ENCODE data around the gene CD247. TPM values are rescaled to one million over a fixed set of nuclear protein-coding genes. Genes with fewer than 3 reads are reported as not detected.

Gene CD247
- total RNA-seq, 4 donors from 2014 or later, result 1.3 to 3.1 (median 1.4) TPM

GRCh38 chr1:167496797-167497619 is 21.3 kb downstream of the CD247 start:
- Histone ChIP-seq H3K4me3 (replicated peaks in 1 of 3) (no peak overlapping the region), H3K4me1 (peaks cover 5% of the 10 kb centered on the region in 2 donors), H3K36me3 (no peaks in the 10 kb centered on the region), H3K27me3 (no peaks in the 10 kb centered on the region), H3K27ac (no peak overlapping the region), H3K9me3 (no peaks in the 10 kb centered on the region)
- 88 to 90% methylated on average over 11 of the region's 11 CpGs for WGBS, 2 donors
- no peak for TF ChIP-seq POLR2A (IDR thresholded peaks at IDR 0.05)
- no peak for DNase-seq
- intact Hi-C loops (cut with DNase I), result no loop called here

DNA sequence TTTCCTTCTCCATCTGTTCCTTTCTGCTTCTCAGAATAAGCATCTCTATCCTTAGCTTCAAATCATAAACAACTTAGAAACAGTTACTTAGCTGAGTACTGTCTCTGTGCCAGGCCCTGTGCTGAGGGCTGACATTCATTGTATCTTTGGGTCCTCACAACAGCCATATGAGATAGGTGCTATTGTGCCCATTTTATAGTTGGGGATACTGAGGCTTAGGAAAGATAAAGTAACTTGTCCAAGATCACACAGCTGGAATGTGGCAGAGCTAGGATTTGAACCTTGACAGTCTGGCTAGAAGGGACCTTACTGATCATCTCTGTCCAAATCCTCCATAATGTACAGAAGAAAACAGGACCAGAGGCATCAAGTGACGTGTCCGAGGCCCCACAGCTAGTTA is 25.0 kb downstream of the CD247 start:
- Histone ChIP-seq H3K36me3 (no peaks in the 10 kb centered on the region), H3K27me3 (no peaks in the 10 kb centered on the region), H3K4me3 (replicated peaks in 1 of 3) (no peak overlapping the region), H3K9me3 (no peaks in the 10 kb centered on the region), H3K27ac (no peak overlapping the region), H3K4me1 (peaks cover 5% of the 10 kb centered on the region in 2 donors)
- 94 to 95% methylated on average over 2 of the region's 2 CpGs for WGBS, 2 donors
- intact Hi-C loops (cut with DNase I), result no loop called here
- no peak for DNase-seq
- TF ChIP-seq POLR2A (IDR thresholded peaks at IDR 0.05), result no peak
- TF ChIP-seq, protein P1, sequence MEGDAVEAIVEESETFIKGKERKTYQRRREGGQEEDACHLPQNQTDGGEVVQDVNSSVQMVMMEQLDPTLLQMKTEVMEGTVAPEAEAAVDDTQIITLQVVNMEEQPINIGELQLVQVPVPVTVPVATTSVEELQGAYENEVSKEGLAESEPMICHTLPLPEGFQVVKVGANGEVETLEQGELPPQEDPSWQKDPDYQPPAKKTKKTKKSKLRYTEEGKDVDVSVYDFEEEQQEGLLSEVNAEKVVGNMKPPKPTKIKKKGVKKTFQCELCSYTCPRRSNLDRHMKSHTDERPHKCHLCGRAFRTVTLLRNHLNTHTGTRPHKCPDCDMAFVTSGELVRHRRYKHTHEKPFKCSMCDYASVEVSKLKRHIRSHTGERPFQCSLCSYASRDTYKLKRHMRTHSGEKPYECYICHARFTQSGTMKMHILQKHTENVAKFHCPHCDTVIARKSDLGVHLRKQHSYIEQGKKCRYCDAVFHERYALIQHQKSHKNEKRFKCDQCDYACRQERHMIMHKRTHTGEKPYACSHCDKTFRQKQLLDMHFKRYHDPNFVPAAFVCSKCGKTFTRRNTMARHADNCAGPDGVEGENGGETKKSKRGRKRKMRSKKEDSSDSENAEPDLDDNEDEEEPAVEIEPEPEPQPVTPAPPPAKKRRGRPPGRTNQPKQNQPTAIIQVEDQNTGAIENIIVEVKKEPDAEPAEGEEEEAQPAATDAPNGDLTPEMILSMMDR (IDR thresholded peaks at IDR 0.05), result no peak

GRCh38 chr1:167492481-167492910 is 25.8 kb downstream of the CD247 start:
- Histone ChIP-seq H3K9me3 (no peaks in the 10 kb centered on the region), H3K27ac (no peak overlapping the region), H3K36me3 (no peaks in the 10 kb centered on the region), H3K4me1 (peaks cover 5% of the 10 kb centered on the region in 2 donors), H3K27me3 (no peaks in the 10 kb centered on the region), H3K4me3 (replicated peaks in 1 of 3) (no peak overlapping the region)
- intact Hi-C loops (cut with DNase I), result no loop called here
- TF ChIP-seq, protein P1 (IDR thresholded peaks at IDR 0.05), result no peak
- TF ChIP-seq POLR2A (IDR thresholded peaks at IDR 0.05), result no peak
- no peak for DNase-seq
- 21 to 34% methylated on average over 5 of the region's 5 CpGs for WGBS, 2 donors

- H3K9me3 ChIP-seq, result no peaks in the 10 kb centered on the region
- peak; percentile 34 to 59 for DNase-seq
Measured at GRCh38 chr1:167491586-167492461, 26.5 kb downstream of the CD247 start.

GRCh38 chr1:167490765-167491164 is 27.6 kb downstream of the CD247 start:
- no peaks in the 10 kb centered on the region for H3K36me3 ChIP-seq
- intact Hi-C loops (cut with DNase I), result no loop called here
- no peak for TF ChIP-seq POLR2A (IDR thresholded peaks at IDR 0.05)
- TF ChIP-seq, protein P1 (IDR thresholded peaks at IDR 0.05), result no peak
- no peak for DNase-seq
- H3K9me3 ChIP-seq, result no peaks in the 10 kb centered on the region
- WGBS, 2 donors, result 87% methylated on average over 5 of the region's 5 CpGs
- H3K4me3 ChIP-seq (replicated peaks in 1 of 3), result no peak overlapping the region
- peaks cover 5% of the 10 kb centered on the region in 2 donors for H3K4me1 ChIP-seq
- H3K27ac ChIP-seq, result no peak overlapping the region
- H3K27me3 ChIP-seq, result no peaks in the 10 kb centered on the region

More at GRCh38 chr1:167491586-167492461, 26.5 kb downstream of the CD247 start:
- 36 to 40% methylated on average over 12 of the region's 12 CpGs for WGBS, 2 donors
- Histone ChIP-seq H3K27me3 (no peaks in the 10 kb centered on the region), H3K36me3 (no peaks in the 10 kb centered on the region), H3K4me1 (peaks cover 5% of the 10 kb centered on the region in 2 donors), H3K27ac (peak overlapping the region in 2 of 3 donors; percentile 23 to 46), H3K4me3 (replicated peaks in 1 of 3) (no peak overlapping the region)
- TF ChIP-seq, protein P1 (IDR thresholded peaks at IDR 0.05), result no peak
- TF ChIP-seq POLR2A (IDR thresholded peaks at IDR 0.05), result no peak
- intact Hi-C loops (cut with DNase I), result no loop called here

Data from thyroid gland (tissue), 4 donors.